ENCODE measurements around the gene CTIF.

CTIF gene

DNA sequence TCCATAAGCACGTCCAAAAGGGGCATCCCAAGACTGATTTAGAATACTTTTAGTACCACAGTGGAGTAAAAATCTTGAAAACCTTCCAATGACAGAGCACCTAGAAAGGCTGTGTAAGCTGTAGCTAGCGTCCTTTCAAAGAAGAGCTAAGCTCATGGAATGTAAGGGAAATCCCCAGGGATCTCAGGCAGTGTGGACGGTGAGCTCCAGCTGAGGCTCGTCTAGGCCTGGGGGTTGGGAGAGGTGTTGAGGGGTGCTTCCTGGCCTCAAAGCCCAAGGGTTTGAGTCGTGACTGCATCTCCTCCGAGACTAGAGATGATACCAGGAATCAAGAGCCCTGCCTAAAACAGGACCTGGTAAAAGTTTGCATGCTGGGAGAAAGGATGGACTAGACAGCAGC is 7.6 kb downstream of the CTIF start:
- Mint-ChIP-seq H3K27ac (no peak overlapping the region), H3K4me1 (peaks cover 58% of the 10 kb centered on the region), H3K36me3 (ENCODE audit: low read depth) (peaks cover 25% of the 10 kb centered on the region), H3K4me3 (no peak overlapping the region), H3K27me3 (ENCODE audit: low read depth, poor library complexity) (peaks cover 14% of the 10 kb centered on the region), H3K9me3 (no peaks in the 10 kb centered on the region)
- TF ChIP-seq, protein P1, sequence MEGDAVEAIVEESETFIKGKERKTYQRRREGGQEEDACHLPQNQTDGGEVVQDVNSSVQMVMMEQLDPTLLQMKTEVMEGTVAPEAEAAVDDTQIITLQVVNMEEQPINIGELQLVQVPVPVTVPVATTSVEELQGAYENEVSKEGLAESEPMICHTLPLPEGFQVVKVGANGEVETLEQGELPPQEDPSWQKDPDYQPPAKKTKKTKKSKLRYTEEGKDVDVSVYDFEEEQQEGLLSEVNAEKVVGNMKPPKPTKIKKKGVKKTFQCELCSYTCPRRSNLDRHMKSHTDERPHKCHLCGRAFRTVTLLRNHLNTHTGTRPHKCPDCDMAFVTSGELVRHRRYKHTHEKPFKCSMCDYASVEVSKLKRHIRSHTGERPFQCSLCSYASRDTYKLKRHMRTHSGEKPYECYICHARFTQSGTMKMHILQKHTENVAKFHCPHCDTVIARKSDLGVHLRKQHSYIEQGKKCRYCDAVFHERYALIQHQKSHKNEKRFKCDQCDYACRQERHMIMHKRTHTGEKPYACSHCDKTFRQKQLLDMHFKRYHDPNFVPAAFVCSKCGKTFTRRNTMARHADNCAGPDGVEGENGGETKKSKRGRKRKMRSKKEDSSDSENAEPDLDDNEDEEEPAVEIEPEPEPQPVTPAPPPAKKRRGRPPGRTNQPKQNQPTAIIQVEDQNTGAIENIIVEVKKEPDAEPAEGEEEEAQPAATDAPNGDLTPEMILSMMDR (IDR thresholded peaks at IDR 0.05) = no peak
- no peak for DNase-seq

- DNase-seq = no peak
- Mint-ChIP-seq H3K9me3 (no peaks in the 10 kb centered on the region), H3K27me3 (ENCODE audit: low read depth, poor library complexity) (peaks cover 13% of the 10 kb centered on the region), H3K36me3 (ENCODE audit: low read depth) (peaks cover 27% of the 10 kb centered on the region), H3K27ac (no peak overlapping the region), H3K4me3 (no peak overlapping the region), H3K4me1 (peaks cover 54% of the 10 kb centered on the region)
- TF ChIP-seq, protein P1 (IDR thresholded peaks at IDR 0.05) = no peak
Observed at GRCh38 chr18:48547531-48547981, 8.7 kb downstream of the CTIF start.

- Mint-ChIP-seq H3K27ac (no peak overlapping the region), H3K4me1 (peaks cover 49% of the 10 kb centered on the region), H3K27me3 (ENCODE audit: low read depth, poor library complexity) (peaks cover 13% of the 10 kb centered on the region), H3K4me3 (no peak overlapping the region), H3K36me3 (ENCODE audit: low read depth) (peaks cover 33% of the 10 kb centered on the region), H3K9me3 (no peaks in the 10 kb centered on the region)
- TF ChIP-seq, protein P1 (IDR thresholded peaks at IDR 0.05) = no peak
- DNase-seq = no peak
Observed at GRCh38 chr18:48548011-48548771, 9.4 kb downstream of the CTIF start.

GRCh38 chr18:48548921-48549320 is 10.1 kb downstream of the CTIF start:
- no peak overlapping the region for H3K27ac Mint-ChIP-seq
- H3K36me3 Mint-ChIP-seq (ENCODE audit: low read depth) = peaks cover 34% of the 10 kb centered on the region
- H3K9me3 Mint-ChIP-seq = no peaks in the 10 kb centered on the region
- TF ChIP-seq, protein P1 (IDR thresholded peaks at IDR 0.05) = no peak
- no peak overlapping the region for H3K4me3 Mint-ChIP-seq
- H3K27me3 Mint-ChIP-seq (ENCODE audit: low read depth, poor library complexity) = peaks cover 9% of the 10 kb centered on the region
- peaks cover 43% of the 10 kb centered on the region for H3K4me1 Mint-ChIP-seq
- DNase-seq = no peak

GRCh38 chr18:48550101-48550729 is 11.4 kb downstream of the CTIF start:
- Mint-ChIP-seq H3K4me1 (peaks cover 35% of the 10 kb centered on the region), H3K4me3 (no peak overlapping the region), H3K9me3 (no peaks in the 10 kb centered on the region), H3K36me3 (ENCODE audit: low read depth) (peaks cover 34% of the 10 kb centered on the region), H3K27ac (no peak overlapping the region), H3K27me3 (ENCODE audit: low read depth, poor library complexity) (peaks cover 3% of the 10 kb centered on the region)
- TF ChIP-seq, protein P1 (IDR thresholded peaks at IDR 0.05) = no peak
- DNase-seq = no peak
